SW 1271 (cell line): Measurements from ENCODE around the gene ZNF630.
"Not testable (repeated sequence)": the region's sequence is repeated elsewhere in the genome, so short reads cannot be mapped to it uniquely, and the experiment has no call there.

ENCODE experiments used
- DNase-seq, 2 experiments: peaks; one replicate each; lab custom pipeline; 2025; lab: John Stamatoyannopoulos, UW

Gene ZNF630

DNA sequence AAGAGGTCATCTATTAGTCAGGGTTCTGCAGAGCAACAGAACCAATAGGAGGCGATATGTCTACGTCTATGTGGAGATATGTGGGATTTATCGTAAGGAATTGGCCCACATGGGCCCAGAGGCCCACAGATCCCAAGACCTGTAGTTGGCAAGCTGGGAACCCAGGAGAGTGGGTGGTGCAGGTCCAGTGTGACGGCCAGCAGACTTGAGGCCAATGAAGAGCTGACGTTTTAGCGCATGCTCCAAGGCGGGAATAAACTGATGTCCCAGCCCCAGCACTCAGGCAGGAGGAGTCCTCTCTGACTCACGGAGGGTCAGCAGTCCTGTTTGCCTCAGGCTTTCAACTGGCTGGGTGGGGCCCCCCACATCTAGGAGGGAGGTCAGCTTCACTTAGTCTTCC, 43.3 kb downstream of the ZNF630 start:
- no peak for DNase-seq

DNA sequence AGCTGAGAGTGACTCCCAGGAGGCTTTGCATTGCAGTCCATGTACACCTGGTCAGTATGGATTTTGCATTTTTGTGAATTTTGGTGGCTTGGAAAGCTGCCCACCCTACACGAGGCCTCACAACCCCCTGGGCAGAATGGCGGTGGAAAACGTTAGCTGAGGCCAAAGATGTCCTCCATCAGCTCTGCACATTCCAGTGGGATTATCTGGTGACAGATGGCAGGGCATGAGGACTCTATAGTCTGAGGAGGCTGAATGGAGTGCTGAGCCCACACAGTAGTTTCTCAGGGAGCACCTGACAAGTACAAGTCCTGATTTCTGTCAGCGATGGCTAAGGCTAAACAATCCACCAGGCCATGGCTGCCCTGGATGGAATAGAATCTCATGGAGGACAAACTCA, 43.9 kb downstream of the ZNF630 start:
- DNase-seq, result not testable (repeated sequence)

DNA sequence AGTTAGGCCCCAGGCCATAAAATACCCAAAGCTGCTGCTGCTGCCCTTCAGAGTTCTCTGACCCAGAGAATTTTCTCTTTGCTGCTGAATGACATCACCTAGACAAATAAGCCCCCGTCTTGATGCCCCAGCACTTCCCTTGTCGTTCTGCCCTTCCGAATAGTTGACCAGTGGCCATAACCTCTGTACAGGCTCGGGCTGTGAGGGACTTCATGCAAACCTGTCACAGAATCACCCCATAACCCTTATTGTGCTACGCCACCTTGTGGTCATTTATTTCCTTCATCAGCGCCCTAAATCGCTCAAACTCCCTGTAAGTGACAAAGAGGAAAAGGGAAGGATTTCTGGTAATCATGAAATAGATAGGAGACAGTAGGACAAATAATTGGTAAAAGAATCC, 45.9 kb downstream of the ZNF630 start:
- DNase-seq, result peak; percentile 4 to 47

DNA sequence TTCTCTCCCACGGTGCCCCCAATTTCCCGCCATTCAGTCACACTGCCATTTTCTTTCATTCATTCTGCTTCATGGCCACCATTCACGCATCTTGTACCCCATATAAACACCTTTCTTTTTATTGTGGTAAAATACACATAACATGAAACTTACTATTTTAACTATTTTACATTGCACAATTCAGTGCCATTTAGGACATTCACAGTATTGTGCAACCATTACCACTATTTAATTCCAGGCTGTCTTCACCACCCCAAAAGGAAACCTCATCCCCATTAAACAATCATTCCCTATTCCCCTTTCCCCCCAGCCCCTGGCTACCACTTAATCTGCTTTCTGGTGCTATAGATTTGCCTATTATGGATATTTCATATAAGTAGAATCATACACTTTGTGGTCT, 48.7 kb downstream of the ZNF630 start:
- no peak for DNase-seq

DNA sequence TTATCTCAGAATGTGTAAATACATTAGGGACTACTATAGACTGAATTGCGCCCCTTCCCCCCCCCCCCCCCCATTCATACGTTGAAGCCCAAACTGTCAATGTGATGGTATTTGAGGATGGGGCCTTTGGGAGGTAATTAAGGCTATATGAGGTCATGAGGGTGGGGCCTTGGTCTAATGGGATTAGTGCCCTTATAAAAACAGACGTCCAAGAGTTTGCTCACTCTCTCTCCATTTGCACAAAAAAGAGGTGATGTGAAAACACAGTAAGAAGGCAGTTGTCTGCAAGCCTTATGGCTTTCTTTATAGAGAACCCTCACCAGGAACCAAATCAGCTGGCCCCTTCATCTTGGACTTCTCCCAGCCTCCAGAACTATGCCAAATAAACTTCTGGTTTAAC, 49.3 kb downstream of the ZNF630 start:
- DNase-seq, result no peak

DNA sequence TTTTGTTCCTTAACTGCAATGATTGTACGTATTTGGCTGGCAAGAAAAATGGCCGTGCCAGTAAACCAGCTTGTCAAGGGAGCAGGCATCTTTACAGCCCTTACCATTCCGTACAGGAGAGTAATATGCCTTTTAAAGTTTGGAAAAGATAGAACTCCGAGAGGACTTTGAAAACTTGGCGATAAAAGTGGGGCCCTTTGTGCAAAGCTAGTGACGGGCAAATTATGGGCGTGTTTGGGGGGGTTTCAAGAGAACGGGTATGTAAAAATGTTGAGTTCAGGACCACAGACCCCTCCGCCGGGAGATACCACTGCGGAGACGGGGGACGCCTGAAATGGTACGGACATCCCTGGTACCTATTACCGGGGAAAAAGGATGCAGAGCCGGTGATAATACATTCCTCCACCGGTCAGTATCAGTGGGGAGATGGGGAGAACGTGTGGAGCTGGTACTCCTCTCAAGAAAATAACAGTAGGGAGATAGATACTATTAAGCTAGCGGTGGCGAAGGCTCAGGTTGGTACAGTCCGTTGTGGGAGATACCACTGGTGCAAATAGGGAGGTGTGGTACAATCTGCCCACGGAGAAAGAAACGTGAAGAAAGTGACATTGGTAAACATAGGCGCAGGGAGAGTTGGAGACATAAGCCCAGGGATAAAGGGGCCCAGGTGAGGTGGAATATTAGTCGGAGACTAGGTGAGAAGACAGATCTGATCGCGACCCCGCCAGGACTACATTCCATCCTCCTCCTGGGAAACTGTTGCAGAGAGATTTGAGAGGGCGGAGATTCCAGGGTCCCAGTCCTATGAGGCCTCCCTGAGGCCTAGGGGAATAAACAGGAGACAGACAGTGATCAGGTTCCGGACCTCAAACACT, 50.2 kb downstream of the ZNF630 start:
- DNase-seq, result peak; percentile 5 to 66

DNA sequence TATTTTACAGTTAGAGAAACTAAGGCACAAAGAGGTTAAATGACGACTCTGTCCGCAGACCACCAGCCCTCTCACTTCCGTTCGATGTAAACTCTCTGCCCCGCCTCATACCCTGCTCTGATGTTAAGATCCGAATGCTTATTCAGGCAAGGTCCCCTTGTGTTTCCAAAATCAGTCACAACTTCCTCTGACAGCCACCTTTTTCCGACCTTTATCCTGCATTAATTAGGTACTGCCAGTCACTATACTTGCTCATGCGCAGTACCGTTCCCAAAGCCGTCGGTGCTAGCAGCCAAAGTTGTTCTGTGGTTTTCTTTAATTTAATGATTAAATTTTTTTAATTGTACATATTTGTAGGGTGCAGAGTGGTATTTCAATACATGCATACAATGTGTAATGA, 51.0 kb downstream of the ZNF630 start:
- not testable (repeated sequence) for DNase-seq

DNA sequence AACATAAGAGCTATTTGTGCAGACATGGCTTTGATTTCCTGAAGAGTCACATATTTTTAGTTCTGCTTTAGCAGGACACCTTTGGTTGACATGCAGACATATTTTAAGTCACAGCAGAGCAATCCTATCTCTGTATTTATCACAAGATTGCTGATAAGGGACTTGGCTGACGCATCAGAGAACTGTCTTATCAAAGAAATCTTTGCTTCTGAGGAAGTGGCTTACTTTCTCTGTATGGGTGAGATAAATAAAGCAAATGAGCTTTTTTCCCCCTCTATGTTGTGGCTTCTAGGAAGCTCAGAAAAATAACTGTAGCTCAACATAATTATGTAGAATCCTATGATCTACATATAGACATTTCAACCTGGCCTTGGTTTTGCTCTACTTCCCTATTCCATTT, 51.5 kb downstream of the ZNF630 start:
- DNase-seq, result not testable (repeated sequence)

DNA sequence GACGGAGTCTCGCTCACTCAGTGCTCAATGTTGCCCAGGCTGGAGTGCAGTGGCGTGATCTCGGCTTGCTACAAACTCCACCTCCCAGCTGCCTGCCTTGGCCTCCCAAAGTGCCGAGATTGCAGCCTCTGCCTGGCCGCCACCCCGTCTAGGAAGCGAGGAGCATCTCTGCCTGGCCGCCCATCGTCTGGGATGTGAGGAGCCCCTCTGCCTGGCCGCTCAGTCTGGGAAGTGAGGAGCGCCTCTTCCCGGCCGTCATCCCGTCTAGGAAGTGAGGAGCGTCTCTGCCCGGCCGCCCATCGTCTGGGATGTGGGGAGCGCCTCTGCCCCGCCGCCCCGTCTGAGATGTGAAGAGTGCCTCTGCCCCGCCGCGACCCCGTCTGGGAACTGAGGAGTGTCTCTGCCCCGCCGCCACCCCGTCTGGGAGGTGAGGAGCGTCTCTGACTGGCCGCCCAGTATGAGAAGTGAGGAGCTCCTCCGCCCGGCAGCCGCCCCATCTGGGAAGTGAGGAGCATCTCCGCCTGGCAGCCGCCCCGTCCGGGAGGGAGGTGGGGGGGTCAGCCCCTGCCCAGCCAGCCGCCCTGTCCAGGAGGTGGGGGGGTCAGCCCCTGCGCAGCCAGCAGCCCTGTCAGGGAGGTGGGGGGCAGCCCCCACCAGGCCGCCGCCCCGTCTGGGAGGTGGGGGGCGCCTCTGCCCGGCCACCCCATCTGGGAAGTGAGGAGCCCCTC, 54.7 kb downstream of the ZNF630 start:
- not testable (repeated sequence) for DNase-seq

DNA sequence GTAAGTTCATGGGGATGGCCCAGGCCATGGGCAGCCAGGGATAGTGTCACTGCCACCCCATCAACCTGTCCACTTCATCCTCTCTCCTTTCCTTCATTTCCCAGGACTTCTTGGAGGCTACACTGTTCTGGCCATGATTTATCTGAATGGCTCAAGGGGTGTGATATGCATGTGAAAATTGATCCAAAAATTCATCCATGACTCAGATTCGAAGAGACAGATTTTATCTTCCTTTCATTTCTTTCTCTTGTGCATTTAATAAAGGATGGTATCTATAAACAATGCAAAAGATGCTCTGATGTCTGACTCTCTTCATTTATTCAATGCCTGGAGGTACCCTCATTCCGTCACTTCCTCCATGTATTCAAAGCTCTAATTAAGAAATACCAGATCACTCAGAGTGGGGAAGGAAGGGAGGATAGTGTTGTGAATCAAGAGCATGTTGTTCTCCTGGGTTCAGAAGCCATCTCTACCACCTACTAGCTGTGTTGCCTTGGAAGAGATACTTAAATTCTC, 61.9 kb downstream of the ZNF630 start:
- not testable (repeated sequence) for DNase-seq
